NCI-H1417 treated with DMSO at 0.1 percent for 48 hours (cell line): ENCODE data around the gene ROR1.
A peak's percentile ranks its signal among the peaks of the same experiment; 100 is the strongest.

Experiments used
- DNase-seq: peaks from one replicate; lab custom pipeline; 2025; lab: John Stamatoyannopoulos, UW

Gene ROR1

GRCh38 chr1:63773815-63774616 is at the start of gene ROR1:
ROR1 (plus strand) TSS chr1:63774017.
- peak; percentile 51 for DNase-seq

DNA sequence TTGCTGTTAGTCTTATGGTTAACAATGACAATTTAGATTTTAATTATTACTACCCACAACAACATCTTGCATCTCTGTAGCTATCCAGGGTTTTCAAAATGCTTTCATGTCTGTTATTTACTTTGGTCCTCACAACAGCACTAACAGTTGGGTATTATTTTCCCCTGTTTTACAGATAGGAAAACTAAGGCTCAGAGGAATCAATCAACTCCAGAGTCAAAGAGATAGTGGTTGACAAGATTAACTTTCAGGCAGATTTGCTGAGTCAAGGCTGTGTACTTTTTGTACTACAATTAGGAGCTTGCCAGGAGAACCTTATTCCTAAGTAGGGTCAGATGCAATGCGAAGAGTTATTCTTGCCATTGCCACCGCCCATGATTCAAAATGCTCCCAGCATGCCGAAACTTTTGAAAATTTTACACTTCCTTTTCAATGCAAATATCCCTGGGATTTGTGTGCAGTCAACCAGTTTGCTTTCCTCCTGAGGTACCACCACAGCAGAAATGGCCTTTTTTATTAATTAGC is 49.4 kb upstream of the ROR1 start:
- no peak for DNase-seq

DNA sequence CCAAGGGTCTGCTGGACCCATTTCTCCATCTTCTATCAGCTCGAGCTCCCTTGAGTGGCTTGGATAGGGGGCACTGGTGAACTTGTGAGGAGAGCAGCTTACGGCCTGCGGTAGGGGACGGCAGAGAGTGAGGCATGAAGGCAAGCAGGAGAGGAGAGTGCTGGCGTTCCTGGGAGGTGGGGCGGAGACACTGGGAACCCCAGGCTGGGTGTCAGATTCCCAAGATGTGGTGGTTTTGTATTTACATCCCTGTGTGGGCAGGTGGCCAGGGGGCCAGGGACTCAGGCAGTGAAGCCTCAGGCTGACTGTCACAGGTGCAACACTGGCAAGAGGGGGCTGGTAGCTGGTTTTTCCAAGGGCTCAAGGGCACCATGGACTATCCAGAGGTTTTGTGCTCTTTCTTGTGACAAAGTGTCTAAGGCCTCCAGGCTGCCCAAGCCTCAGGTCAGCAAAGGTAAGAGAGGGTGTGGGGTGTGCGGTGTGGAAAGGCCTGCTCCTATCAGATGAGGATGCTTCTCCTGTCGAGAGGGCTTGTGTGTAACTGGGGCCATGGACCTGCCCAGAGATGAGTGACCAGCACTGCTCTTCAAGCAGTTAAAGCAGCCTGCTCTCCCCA is 45.1 kb upstream of the ROR1 start:
- DNase-seq: no peak

- DNase-seq: no peak
Observed at GRCh38 chr1:63729227-63729620, 44.6 kb upstream of the ROR1 start.

DNA sequence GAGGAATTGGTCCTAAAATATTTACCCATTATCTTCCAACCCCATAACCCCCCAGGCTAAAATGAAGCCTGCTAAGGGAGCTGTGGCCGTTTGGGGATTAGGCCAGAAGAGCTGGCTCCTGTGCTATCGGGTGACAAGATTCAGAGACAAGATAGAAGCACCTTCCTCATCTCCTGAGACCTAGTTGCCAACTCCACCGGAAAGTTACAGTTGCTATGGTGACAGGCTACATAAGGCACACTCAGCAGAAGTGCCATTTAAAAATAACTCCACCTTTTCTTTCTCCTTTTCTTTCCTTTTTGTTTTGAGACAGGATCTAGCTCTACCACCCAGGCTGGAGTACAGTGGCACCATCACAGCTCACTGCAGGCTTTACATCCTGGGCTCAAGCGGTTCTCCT is 43.6 kb upstream of the ROR1 start:
- DNase-seq: no peak

DNA sequence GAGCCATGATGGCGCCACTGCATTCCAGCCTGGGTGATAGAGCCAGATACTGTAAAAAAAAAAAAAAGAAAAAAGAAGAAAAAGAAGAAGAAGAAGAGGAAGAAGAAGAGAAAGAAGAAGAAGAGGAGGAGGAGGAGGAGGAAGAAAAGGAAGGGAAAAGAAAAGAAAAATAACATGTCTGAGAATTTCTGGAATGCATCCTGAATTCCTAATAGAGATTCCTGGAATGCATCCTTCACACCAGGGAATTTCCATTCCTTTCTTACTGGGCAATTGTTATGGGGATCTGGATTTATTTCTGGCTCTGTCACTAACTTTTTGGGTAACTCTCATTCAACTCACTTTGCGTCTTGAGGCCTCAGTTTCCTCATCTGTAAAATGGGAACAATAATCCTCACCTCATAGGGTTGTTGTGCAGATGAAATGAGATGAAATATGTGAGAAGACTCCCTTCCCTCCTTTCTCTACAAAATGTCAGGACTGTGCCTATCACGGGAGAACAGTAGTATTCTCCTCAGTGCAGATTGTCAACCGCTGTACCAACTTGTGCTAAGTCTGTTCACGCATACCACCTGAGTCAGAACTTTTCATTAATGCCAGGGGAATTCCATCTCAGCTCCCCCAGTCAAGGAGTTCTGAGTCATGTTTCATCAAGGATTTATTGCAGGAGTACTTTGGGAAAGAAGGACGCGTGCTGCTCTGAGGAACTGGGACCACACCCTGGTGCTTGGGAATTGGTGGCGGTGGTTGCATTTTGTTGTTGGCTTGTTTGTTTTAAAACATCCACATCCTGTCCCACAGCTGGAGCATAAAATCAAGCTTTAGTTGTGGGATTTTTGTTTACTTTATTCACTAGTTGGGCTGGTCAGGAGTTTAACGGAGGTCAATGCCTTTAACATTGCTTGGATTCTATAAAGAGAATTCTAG is 42.4 kb upstream of the ROR1 start:
- no peak for DNase-seq

GRCh38 chr1:63732666-63733065 is 41.2 kb upstream of the ROR1 start:
- no peak for DNase-seq

DNA sequence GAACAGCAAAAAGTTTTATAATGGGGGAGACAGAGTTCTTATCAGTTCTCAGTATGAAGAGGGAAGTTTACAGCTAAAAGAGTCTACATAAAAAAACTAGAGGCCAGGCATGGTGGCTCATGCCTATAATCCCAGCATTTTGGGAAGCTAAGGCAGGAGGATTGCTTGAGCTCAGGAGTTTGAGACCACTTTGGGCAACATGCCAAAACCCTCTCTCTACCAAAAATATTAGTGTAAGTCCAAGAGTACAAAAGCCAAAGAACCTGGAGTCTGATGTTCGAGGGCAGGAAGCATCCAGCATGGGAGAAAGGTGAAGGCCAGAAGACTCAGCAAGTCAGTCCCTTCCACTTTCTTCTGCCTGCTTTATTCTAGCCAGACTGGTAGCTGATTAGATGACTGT is 35.0 kb upstream of the ROR1 start:
- DNase-seq: no peak

DNA sequence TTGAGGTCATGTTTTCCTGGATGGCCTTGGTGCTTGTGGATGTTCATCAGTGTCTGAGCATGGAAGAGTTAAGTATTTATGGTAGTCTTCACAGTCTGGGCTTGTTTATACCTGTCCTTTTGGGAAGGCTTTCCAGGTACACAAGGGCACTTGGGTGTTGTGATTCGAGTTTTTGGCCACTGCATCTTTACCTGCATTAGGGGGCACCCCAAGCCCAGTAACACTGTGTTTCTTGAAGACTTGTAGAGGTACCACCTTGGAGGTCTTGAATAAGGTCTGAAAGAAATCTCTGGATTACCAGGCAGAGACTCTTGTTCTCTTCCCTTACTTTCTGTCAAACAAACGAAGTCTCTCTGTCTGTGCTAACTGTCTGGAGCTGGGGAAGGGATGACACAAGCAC is 34.4 kb upstream of the ROR1 start:
- no peak for DNase-seq

DNA sequence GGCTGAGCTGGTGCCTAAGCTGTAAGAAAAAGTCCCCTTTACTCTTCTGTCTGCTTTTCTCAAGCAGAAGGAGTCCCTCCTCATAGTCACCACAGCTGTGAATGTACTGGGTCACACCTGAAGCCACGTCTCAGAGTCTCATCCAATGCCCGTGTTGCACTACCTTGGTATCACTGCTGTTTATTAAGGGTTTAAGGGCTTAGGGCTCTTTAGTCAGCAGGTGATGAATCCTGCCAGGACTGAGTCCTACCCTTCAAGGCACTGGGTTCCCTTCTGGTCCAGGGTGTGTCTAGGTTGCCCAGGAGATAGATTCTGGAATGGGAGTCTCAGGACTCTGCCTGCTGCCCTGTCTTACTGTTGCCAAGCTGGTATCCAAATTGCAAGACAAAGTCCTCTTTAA is 33.4 kb upstream of the ROR1 start:
- no peak for DNase-seq

DNA sequence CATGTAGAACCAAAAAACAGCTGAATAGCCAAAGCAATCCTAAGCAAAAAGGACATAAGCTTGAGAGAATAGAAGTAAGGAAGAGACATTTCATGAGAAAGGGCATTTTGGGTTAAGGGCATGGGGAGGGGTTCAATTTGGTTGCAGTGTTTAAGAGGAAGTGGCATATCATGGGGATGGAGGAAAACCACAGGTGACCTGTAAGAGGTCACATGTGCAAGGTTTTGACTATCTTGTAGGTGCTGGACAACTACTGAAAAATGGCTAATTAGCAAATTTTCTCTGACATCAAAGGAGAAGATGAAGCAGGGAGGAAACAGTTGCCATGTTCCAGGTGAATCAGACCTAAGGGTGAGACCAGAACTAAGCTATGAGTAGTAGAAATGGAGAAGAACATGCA is 31.3 kb upstream of the ROR1 start:
- no peak for DNase-seq

- DNase-seq: no peak
Observed at GRCh38 chr1:63743781-63744180, 30.0 kb upstream of the ROR1 start.

GRCh38 chr1:63746129-63746864 is 27.5 kb upstream of the ROR1 start:
- no peak for DNase-seq

DNA sequence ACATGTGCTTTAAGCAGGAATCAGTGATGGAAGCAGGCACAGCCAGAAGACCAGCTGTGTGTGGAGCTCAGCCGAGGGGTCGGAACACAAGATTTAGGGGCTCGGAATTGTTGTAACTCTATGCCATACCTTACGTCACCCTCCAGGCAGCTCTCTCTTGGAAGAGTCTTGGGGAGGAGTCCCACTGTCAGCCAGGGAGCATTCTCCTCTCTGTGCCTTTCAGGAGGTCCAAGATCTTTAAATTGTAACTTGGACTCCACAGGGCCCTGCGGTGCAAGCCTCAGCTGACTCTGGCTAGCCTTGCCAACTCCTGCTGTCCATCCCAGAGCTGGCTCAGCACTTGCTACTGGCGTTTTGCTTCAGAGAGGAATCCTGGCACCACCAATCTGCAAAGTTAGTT is 26.4 kb upstream of the ROR1 start:
- DNase-seq: no peak

GRCh38 chr1:63748046-63748580 is 25.7 kb upstream of the ROR1 start:
- DNase-seq: no peak

GRCh38 chr1:63748641-63749040 is 25.2 kb upstream of the ROR1 start:
- no peak for DNase-seq

DNA sequence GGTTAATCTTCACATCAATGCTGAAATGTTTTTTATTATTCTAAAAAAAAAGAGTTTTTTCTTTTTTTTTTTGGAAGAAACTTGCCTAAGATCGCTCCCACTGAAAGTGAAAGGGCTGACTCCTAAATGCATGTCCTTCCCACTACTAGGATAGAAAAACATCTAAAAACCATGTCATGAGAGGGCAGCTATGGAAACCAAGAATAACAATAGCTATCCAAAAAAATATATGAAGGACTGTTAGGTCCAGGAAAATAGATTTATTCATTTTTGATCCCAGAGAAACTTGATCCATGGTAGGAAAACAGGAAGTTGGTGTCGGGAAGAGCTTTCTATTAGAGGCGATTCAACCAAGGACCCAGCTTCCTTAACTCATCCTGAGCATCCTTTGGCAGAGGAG is 23.1 kb upstream of the ROR1 start:
- no peak for DNase-seq

GRCh38 chr1:63752176-63752575 is 21.6 kb upstream of the ROR1 start:
- DNase-seq: no peak

- DNase-seq: no peak
Observed at GRCh38 chr1:63753591-63753990, 20.2 kb upstream of the ROR1 start.

DNA sequence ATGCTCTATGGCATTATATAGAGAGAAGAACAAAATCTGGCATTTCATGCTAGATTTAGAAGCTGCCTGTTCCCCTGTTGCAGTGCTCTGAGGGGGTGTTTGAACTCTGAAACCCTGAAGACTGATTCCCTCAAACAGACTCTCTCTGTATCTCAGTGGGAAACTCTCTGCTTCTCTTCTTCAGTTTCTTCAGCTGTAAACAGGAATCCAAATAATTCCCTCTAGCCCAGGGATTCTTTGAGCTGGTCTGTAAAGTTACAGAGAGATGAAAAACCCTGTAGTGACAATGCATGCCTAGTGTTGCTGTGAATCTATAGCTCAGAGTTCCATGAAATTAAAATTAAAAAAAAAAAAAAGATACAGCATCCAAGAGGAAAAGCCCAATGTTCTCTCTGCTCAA is 17.0 kb upstream of the ROR1 start:
- no peak for DNase-seq

GRCh38 chr1:63757334-63757733 is 16.5 kb upstream of the ROR1 start:
- DNase-seq: no peak

GRCh38 chr1:63758791-63759190 is 15.0 kb upstream of the ROR1 start:
- DNase-seq: no peak
